H4 (cell line): ENCODE results near the gene CLDN3. TPM values are rescaled to one million over a fixed set of nuclear protein-coding genes. Genes with fewer than 3 reads are reported as not detected.
"Not testable (repeated sequence)": the region's sequence is repeated elsewhere in the genome, so short reads cannot be mapped to it uniquely, and the experiment has no call there.

Source experiments
- DNase-seq: peaks from one replicate; pipeline ENCODE4 v3.0.0-alpha.2; 2015; ENCODE audit warnings: low spot score
- total RNA-seq: library from RNA; depleted of rRNA; stranded (reverse); fragments of >200 nt; shearing (Covaris generic); gene quantifications from 2 replicates; pipeline ENCODE4 v1.2.3, GENCODE V29; 2014; rRNA removed

The CLDN3 gene, protein sequence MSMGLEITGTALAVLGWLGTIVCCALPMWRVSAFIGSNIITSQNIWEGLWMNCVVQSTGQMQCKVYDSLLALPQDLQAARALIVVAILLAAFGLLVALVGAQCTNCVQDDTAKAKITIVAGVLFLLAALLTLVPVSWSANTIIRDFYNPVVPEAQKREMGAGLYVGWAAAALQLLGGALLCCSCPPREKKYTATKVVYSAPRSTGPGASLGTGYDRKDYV
- total RNA-seq = not detected in 2 replicates

- DNase-seq = no peak
Observed at GRCh38 chr7:73770002-73770859, at the start of gene CLDN3. CLDN3 (minus strand) TSS chr7:73770270; CDS start chr7:73770049, 221 bp downstream.

- DNase-seq = no peak
Observed at GRCh38 chr7:73817121-73817520, 47.1 kb upstream of the CLDN3 start.

DNA sequence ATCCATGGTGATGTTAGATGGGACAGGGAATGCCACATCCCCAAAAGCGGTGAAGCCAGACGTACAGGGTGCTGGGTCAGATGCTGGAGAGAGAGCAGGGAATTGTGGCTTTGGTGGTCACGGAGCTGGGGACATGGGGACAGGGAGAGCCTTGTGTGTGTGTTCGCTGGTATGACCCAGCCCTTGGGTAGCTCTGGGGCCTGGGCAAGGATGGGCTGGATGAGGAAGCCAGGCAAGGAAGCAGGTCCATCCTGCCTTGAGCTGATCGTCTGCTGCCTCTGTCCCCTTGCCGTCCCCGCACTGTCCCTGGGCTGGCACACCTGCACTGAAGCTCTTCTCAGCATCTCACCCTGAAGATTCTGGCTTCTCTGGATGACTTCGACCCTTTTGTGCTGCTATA is 45.4 kb upstream of the CLDN3 start:
- DNase-seq = no peak

DNA sequence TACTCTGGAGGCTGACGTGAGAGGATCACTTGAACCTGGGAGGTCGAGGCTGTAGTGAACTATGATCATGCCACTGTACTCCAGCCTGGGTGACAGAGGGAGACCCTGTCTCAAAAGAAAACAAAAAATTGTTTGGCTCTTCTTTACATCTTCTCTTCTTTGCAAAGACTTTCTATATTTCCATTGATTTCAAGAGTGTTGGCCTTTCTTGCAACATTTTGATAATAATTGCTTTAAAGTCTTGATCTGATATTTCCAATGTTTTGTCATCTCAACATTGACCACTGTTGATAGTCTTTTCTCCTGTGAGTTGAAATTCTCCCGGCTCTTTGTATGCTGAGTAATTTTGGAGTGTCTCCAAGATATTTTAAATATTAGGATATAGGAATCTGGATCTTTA is 42.9 kb upstream of the CLDN3 start:
- DNase-seq = no peak

DNA sequence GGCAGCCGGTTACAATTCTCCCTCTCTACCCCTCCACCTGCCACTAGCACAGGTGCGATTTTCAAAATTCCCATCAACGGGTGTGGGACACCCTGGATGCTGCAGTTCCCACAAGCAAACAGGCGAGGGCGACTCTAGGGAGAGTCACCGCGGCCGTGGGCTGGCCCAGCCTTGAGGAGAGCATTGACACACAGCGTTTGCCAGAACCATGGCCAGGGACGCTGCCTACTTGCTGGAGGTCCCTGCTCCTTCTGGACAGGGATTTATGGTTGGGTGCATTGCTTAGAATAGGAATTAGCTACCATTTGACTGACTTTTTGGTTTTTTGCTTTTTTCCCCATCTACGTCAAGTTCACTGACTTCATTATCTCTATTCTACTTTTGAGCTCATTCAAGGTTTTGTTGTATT is 41.7 kb upstream of the CLDN3 start:
- peak; percentile 72 for DNase-seq

- DNase-seq = no peak
Observed at GRCh38 chr7:73810998-73811360, 40.9 kb upstream of the CLDN3 start.

DNA sequence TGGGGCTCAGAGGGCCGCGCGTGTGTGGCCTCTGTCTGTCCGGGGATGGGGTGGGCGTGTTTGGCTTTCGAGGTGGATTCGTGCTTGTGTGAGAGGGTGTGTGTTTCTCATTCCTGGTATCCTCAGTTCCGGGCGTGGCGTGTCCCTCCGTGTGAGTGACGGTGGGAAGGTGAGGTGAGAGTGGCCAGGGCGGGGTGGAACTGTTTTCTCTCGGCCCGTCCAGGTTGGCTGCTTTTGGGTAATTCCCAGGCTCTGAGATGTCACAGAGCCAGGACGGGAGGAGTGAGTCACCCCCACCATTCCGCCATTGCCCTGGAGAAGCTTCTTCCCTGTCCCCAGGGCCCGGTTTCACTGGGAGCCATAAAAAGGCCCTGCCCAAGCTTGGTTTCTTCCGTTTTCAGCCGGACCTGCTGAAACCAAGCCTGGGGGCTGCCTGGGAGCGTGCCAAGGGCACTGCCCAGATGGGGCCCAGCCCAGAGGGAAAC is 39.4 kb upstream of the CLDN3 start:
- DNase-seq = no peak

GRCh38 chr7:73802459-73802858 is 32.4 kb upstream of the CLDN3 start:
- no peak for DNase-seq

DNA sequence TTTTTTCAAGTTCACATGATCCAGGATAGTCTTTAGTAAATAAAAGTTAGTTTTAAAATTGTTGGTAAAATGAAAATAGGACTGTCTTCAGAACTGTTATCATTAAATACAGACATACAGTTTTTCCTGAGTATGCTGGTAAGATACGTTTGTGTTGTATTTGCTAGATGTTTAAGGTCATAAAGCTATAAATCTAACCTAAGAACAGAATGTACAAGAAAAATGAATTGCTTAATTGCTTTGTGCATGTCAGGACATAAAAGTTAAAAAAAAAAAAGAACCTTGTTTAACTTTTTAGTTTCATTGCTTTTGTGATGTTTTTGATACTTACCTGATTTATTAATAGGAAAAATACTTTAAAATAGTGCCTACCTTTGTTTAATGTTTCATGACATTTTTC is 31.5 kb upstream of the CLDN3 start:
- no peak for DNase-seq

- DNase-seq = no peak
Observed at GRCh38 chr7:73799282-73800141, 29.4 kb upstream of the CLDN3 start.

DNA sequence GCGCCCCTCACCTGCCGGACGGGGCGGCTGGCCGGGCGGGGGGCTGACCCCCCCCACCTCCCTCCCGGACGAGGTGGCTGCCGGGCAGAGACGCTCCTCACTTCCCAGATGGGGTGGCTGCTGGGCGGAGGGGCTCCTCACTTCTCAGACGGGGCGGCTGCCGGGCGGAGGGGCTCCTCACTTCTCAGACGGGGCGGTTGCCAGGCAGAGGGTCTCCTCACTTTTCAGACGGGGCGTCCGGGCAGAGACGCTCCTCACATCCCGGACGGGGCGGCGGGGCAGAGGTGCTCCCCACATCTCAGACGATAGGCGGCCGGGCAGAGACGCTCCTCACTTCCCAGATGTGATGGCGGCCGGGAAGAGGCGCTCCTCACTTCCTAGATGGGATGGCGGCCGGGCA is 27.1 kb upstream of the CLDN3 start:
- not testable (repeated sequence) for DNase-seq

DNA sequence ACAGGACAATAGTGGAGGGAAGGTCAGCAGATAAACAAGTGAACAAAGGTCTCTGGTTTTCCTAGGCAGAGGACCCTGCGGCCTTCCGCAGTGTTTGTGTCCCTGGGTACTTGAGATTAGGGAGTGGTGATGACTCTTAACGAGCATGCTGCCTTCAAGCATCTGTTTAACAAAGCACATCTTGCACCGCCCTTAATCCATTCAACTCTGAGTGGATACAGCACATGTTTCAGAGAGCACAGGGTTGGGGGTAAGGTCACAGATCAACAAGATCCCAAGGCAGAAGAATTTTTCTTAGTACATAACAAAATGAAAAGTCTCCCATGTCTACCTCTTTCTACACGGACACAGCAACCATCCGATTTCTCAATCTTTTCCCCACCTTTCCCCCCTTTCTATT is 26.6 kb upstream of the CLDN3 start:
- not testable (repeated sequence) for DNase-seq

DNA sequence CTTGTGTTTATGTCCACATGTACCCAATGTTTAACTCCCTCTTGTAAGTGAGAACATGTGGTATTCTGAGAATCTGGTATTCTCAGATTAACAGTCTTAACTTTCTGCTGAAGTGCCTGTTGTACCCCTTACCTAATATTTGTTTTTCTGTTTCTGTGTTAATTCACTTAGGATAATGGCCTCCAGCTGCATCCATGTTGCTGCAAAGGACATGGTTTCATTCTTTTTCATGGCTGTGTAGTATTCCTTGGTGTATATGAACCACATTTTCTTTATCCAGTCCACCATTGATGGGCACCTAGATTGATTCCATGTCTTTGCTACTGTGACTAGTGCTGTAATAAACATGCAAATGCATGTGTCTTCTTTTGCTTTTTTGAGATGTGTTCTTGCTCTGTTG is 25.1 kb upstream of the CLDN3 start:
- not testable (repeated sequence) for DNase-seq

DNA sequence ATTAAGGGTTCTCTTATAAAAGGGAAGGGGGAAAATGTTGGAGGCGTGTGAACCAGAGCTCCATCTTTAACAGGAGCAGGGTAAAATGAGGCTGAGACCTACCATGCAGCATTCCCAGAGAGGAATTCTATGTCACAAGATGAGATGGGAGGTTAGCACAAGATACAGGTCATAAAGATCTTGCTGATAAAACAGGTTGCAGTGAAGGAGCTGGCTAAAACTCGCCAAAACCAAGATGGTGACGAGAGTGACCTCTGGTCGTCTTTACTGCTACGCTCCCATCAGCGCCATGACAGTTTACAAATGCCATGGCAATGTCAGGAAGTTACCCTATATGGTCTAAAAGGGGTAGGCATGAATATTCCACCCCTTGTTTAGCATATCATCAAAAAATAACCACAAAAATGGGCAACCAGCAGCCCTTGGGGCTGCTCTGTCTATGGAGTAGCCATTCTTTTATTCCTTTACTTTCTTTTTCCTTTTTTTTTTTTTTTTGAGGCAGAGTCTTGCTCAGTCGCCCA is 21.2 kb upstream of the CLDN3 start:
- not testable (repeated sequence) for DNase-seq

- no peak for DNase-seq
Observed at GRCh38 chr7:73789051-73789450, 19.0 kb upstream of the CLDN3 start.

GRCh38 chr7:73787786-73788048 is 17.6 kb upstream of the CLDN3 start:
- DNase-seq = not testable (repeated sequence)

- DNase-seq = no peak
Observed at GRCh38 chr7:73786588-73786987, 16.5 kb upstream of the CLDN3 start.

DNA sequence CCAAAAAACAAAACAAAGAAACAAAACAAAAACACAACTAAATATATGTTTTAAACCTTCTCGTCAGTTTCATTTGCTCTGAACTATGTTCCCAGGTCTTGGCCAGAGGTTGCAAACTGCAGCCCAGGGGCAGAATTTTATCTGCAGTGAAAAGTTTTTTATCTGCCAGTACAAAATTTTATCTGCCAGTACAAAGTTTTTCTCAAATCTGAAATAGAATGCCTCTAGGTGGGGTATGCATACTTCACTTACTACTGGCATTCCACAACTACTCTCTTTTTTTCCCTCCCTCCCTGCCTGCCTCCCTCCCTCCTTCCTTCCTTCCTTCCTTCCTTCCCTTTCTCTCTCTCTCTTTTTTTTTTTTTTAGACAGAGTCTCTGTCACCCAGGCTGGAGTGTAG is 9.4 kb upstream of the CLDN3 start:
- no peak for DNase-seq

GRCh38 chr7:73778801-73779389 is 8.8 kb upstream of the CLDN3 start:
- no peak for DNase-seq

- peak; percentile 49 for DNase-seq
Observed at GRCh38 chr7:73774923-73775322, 4.9 kb upstream of the CLDN3 start.

GRCh38 chr7:73773700-73774517 is 3.8 kb upstream of the CLDN3 start:
- DNase-seq = no peak
